ENCODE measurements around the gene HOTAIR. TPM values are rescaled to one million over a fixed set of nuclear protein-coding genes. Genes with fewer than 3 reads are reported as not detected.

Gene HOTAIR
- polyA plus RNA-seq, 1 donor: 0.04 TPM

DNA sequence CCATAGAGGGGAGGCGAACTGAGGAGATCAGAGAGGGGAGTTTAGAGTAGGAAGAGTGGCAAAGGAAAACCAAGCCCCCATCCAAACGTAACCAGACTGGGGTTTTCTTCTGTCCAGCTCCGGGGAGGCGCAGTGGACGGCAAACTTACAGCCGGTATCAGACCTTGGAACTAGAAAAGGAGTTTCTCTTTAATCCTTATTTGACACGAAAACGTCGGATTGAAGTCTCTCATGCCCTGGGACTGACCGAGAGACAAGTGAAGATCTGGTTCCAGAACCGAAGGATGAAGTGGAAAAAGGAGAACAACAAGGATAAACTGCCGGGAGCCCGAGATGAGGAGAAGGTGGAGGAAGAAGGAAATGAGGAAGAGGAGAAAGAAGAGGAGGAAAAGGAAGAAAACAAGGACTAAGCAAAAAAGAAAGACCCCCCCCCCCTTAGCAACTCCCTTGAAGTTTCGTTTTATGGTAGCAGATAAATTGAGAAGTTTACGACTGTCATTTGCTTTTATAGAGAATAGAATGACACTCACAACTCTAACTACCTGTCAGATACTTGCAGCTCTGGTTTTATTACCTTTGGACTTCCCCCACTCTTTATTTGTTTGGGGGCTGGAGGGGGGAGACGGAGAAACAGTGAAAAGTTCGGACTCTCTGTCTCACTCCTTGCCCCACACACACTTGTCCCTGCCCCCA is 36.4 kb upstream of the HOTAIR start:
- DNase-seq: peak in 1 of 2 donors; percentile 41
- H3K4me3 ChIP-seq (ENCODE audit: low read length): peak overlapping the region; percentile 14
- peaks cover 53% of the 10 kb centered on the region for H3K4me1 ChIP-seq (ENCODE audit: control insufficient read depth, insufficient read depth, low read length)
- H3K27ac ChIP-seq (ENCODE audit: low read length): peak overlapping the region; percentile 48
- peaks cover 88% of the 10 kb centered on the region for H3K27me3 ChIP-seq (ENCODE audit: control insufficient read depth, insufficient read depth, low read length)
- no peaks in the 10 kb centered on the region for H3K36me3 ChIP-seq (ENCODE audit: control insufficient read depth, insufficient read depth, low read length)
- H3K9me3 ChIP-seq (ENCODE audit: control insufficient read depth, low read depth, low read length): peaks cover 9% of the 10 kb centered on the region
- WGBS (ENCODE audit: insufficient coverage, low lambda C conversion rate): 12% methylated on average over 5 of the region's 17 CpGs

DNA sequence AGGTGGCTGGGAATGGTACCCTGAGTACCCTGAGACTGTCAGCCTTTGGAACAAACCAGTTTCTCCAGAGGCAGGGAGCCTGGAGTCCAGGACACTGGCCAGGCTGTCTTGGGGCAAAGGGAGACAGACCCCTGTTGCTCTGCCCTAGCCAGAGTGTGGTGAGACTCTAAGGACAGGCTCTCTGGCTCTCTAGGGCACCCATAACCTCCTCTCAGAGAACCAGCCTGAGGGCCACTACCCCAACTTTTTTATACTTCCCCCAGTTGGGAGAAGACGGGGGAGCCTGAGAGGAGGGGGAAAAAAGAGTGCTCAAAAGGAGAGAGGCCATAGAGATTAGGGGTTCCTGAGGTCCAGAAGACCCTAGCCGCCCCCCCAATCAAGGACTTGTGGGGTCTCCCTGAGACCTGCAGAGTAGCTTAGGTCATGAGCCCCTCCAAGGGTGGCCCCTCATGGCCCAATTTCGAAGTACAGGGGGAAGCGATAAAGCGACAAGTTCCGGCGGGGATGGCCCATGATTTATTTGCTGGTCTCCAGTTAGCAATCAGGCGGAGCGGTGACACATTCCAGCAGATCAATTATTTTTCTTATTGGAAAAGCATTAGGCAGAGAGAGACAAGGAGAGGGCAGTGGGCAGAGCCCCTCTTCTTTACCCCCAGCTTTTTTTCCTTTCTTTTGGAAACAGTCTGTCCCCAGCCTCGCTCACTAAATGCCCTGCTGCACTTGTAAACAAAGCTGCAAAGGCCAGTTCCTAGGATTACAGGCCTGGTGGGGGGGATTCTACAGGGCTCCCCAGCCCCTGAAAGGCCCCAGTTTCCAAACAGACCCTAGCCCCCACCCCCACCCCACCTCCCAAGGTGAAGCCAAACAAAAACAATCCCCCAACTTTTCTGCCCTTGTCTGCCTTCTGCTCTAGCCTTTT is 35.6 kb upstream of the HOTAIR start:
- H3K4me3 ChIP-seq (ENCODE audit: low read length): peak overlapping the region; percentile 55
- H3K27me3 ChIP-seq (ENCODE audit: control insufficient read depth, insufficient read depth, low read length): peaks cover 88% of the 10 kb centered on the region
- peak overlapping the region; percentile 48 for H3K27ac ChIP-seq (ENCODE audit: low read length)
- peaks cover 57% of the 10 kb centered on the region for H3K4me1 ChIP-seq (ENCODE audit: control insufficient read depth, insufficient read depth, low read length)
- DNase-seq: no peak
- no peaks in the 10 kb centered on the region for H3K36me3 ChIP-seq (ENCODE audit: control insufficient read depth, insufficient read depth, low read length)
- WGBS (ENCODE audit: insufficient coverage, low lambda C conversion rate): 20% methylated on average over 1 of the region's 10 CpGs
- H3K9me3 ChIP-seq (ENCODE audit: control insufficient read depth, low read depth, low read length): peaks cover 9% of the 10 kb centered on the region

DNA sequence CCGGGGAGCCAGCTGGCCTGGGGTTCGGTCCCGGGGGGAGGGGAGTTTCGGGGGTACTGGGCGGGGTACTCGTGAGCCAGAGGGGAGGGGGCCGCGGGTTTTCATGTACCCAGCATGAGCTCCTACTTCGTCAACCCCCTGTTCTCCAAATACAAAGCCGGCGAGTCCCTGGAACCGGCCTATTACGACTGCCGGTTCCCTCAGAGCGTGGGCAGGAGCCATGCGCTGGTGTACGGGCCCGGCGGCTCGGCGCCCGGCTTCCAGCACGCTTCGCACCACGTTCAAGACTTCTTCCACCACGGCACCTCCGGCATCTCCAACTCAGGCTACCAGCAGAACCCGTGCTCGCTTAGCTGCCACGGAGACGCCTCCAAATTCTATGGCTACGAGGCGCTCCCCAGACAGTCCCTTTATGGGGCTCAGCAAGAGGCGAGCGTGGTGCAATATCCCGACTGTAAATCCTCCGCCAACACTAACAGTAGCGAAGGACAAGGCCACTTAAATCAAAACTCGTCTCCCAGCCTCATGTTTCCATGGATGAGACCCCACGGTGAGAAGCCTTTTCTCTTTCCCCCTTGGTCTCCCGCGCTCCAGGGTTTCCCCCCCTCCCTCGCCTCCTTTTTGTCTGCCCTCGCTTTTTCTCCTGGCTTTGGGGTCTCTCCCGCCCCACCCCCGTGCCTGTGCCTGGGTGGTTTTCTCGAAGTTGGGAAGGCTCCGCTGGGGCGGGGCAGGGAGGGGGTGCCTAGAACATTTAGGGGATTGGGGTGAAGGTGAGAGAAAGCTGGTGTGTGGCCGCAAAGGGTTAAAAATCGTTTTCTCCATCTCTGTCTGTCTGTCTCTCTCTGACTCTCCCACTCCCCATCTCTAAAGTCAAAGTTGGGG is 34.7 kb upstream of the HOTAIR start:
- no peaks in the 10 kb centered on the region for H3K36me3 ChIP-seq (ENCODE audit: control insufficient read depth, insufficient read depth, low read length)

DNA sequence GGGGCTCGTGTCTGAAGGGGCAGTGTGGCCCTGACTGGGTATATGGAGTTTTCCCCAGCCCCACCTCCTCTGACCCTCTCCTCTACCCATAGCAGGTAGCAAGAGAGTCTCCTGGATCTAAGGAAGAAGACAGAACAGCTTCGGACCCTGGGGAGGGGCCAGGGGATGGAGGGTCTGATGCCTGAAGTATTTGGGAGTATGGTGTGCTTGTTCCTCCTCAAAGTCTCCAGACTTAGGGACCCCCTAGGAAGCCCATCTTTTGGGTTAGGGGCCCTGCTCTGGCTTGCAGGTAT is 33.5 kb upstream of the HOTAIR start:
- Histone ChIP-seq H3K4me1 (ENCODE audit: control insufficient read depth, insufficient read depth, low read length) (peaks cover 56% of the 10 kb centered on the region), H3K4me3 (ENCODE audit: low read length) (no peak overlapping the region), H3K9me3 (ENCODE audit: control insufficient read depth, low read depth, low read length) (peaks cover 9% of the 10 kb centered on the region), H3K27ac (ENCODE audit: low read length) (no peak overlapping the region), H3K36me3 (ENCODE audit: control insufficient read depth, insufficient read depth, low read length) (no peaks in the 10 kb centered on the region), H3K27me3 (ENCODE audit: control insufficient read depth, insufficient read depth, low read length) (peaks cover 90% of the 10 kb centered on the region)
- no peak for DNase-seq
- no CpG with 5 or more reads among the region's 2 CpGs for WGBS (ENCODE audit: insufficient coverage, low lambda C conversion rate)

More for the DNA sequence above, 34.7 kb upstream of the HOTAIR start:
- DNase-seq: peak in 1 of 2 donors; percentile 49
- Histone ChIP-seq H3K4me3 (ENCODE audit: low read length) (peak overlapping the region; percentile 55), H3K27ac (ENCODE audit: low read length) (peak overlapping the region; percentile 48), H3K27me3 (ENCODE audit: control insufficient read depth, insufficient read depth, low read length) (peaks cover 88% of the 10 kb centered on the region), H3K9me3 (ENCODE audit: control insufficient read depth, low read depth, low read length) (peaks cover 10% of the 10 kb centered on the region), H3K4me1 (ENCODE audit: control insufficient read depth, insufficient read depth, low read length) (peaks cover 56% of the 10 kb centered on the region)
- no CpG with 5 or more reads among the region's 51 CpGs for WGBS (ENCODE audit: insufficient coverage, low lambda C conversion rate)

DNA sequence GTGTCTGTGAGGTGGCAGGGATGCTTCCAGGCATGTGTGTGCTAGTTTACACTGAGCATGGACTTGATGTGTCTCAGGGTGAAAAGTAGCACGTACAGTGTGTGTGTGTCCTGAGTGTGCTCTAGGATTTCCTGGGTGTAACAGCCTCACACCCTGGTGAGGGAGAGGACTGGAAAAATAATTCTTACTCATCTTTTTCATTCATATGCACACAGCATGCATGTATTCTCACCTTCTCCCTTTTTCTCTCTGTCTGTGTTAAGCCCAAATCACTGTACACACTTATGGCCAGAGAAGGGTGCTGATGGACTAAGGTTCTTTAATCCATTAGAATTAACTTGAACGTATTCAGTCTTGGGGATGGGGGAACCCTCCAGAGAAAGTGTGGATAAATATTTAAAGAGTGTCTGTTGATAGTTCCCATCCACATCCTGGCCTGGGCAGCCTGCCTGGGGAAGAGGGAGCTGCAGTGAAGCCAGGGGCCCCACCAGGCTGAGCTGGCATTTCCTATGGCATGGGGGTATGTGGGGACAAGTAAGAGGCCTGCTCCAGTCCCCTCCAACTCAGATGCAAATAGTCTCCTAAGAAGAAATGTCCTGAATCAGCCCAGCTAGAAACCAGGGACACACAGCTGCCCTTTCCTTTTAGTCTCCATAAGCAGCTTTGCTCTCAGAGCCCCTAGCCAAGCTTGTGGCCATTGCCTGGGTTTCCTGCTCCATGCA is 32.9 kb upstream of the HOTAIR start:
- Histone ChIP-seq H3K9me3 (ENCODE audit: control insufficient read depth, low read depth, low read length) (peaks cover 9% of the 10 kb centered on the region), H3K4me3 (ENCODE audit: low read length) (no peak overlapping the region), H3K27ac (ENCODE audit: low read length) (no peak overlapping the region), H3K27me3 (ENCODE audit: control insufficient read depth, insufficient read depth, low read length) (peaks cover 90% of the 10 kb centered on the region), H3K4me1 (ENCODE audit: control insufficient read depth, insufficient read depth, low read length) (peaks cover 56% of the 10 kb centered on the region), H3K36me3 (ENCODE audit: control insufficient read depth, insufficient read depth, low read length) (no peaks in the 10 kb centered on the region)
- no CpG with 5 or more reads among the region's 2 CpGs for WGBS (ENCODE audit: insufficient coverage, low lambda C conversion rate)
- no peak for DNase-seq

DNA sequence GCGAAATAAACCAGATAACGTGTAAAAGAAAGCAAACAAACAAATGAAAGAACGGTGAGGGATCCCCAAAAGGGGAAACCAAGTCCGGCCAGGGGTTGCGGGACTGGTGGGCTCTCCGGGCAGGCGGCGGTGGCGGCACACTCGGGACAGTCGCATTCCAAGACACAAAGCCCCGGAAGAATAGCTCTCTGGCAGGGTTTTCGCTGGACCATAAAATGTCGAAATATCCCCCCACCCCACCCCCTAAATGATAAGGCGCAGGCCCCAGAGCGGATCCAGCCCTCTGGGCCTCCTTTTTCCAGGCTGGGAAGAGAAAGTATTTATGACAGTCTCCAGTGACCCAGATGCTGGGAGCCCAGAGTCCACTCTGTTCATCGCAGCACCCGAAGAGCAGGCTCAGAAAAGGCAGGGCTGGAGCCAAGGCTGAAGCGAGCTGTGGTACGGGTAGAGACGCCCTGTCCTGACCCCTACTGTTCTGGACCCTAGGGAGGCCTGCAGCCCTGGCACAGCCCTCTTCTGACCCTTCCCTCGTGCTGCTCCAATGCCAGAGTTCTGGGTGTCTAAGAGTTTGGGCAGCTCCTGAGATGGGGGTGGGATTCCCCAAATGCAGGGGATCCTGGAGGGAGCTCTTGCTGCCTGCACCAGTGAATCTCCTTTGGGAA is 31.9 kb upstream of the HOTAIR start:
- Histone ChIP-seq H3K4me3 (ENCODE audit: low read length) (peak overlapping the region; percentile 41), H3K9me3 (ENCODE audit: control insufficient read depth, low read depth, low read length) (peaks cover 9% of the 10 kb centered on the region), H3K4me1 (ENCODE audit: control insufficient read depth, insufficient read depth, low read length) (peaks cover 56% of the 10 kb centered on the region), H3K27ac (ENCODE audit: low read length) (no peak overlapping the region), H3K36me3 (ENCODE audit: control insufficient read depth, insufficient read depth, low read length) (no peaks in the 10 kb centered on the region), H3K27me3 (ENCODE audit: control insufficient read depth, insufficient read depth, low read length) (peaks cover 94% of the 10 kb centered on the region)
- no CpG with 5 or more reads among the region's 22 CpGs for WGBS (ENCODE audit: insufficient coverage, low lambda C conversion rate)
- DNase-seq: peak in 1 of 2 donors; percentile 77

DNA sequence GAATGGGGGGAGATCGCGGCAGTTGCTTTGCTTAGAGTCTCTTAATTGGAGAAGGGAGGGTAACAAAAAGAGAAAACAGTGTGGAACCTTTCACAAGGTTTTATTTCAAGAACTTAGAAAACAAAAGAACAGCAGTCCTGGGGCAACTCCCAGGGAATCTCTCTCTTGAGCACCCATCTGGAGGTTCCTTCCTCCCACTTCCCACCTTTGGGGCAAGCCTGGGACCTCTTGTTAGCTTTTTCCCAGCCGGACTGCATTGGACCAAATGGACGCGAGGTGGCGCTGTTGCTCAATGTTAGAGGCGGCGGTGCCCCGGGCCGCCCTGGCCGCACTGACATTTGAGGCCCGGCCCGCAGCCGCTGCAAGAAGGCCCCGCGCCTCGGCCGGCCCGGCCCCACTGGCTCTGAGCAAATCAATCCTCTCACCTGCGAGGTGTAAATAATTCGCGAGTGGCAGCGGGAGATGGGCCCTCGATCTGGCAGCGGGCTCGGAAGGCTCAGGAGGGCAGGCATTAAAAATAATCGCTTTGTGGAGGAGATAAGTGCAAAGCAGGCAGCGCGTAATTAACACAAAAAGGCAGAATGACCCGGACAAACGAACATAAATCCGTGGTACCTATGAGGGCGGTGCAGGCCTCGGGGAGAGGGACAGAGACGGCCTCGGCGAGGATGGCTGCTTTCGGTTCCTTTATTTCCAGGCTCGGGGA is 31.3 kb upstream of the HOTAIR start:
- Histone ChIP-seq H3K4me3 (ENCODE audit: low read length) (peak overlapping the region; percentile 41), H3K27ac (ENCODE audit: low read length) (no peak overlapping the region), H3K36me3 (ENCODE audit: control insufficient read depth, insufficient read depth, low read length) (no peaks in the 10 kb centered on the region), H3K9me3 (ENCODE audit: control insufficient read depth, low read depth, low read length) (peaks cover 9% of the 10 kb centered on the region), H3K4me1 (ENCODE audit: control insufficient read depth, insufficient read depth, low read length) (peaks cover 50% of the 10 kb centered on the region), H3K27me3 (ENCODE audit: control insufficient read depth, insufficient read depth, low read length) (peaks cover 95% of the 10 kb centered on the region)
- DNase-seq: peak; percentile 73 to 79
- WGBS (ENCODE audit: insufficient coverage, low lambda C conversion rate): 10% methylated on average over 8 of the region's 39 CpGs

DNA sequence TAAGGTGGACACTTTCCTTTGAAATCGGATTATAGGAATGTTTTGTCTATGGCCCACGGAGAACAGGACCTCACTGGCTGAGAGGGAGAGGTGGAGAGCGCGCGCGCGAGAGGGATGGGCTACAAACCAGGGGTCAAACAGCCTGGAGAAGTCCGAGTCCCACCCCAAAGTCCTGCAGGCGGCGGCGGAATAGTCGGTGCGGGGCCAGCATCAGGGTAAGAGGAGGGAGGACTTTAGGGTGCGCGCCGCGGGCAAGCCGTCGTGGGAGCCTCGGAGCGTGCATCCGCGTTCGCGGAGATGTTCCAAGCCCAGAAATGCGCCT is 30.7 kb upstream of the HOTAIR start:
- DNase-seq: no peak
- Histone ChIP-seq H3K4me1 (ENCODE audit: control insufficient read depth, insufficient read depth, low read length) (peaks cover 46% of the 10 kb centered on the region), H3K36me3 (ENCODE audit: control insufficient read depth, insufficient read depth, low read length) (no peaks in the 10 kb centered on the region), H3K27ac (ENCODE audit: low read length) (no peak overlapping the region), H3K9me3 (ENCODE audit: control insufficient read depth, low read depth, low read length) (peaks cover 11% of the 10 kb centered on the region), H3K4me3 (ENCODE audit: low read length) (peak overlapping the region; percentile 12), H3K27me3 (ENCODE audit: control insufficient read depth, insufficient read depth, low read length) (peaks cover 95% of the 10 kb centered on the region)
- WGBS (ENCODE audit: insufficient coverage, low lambda C conversion rate): no CpG with 5 or more reads among the region's 26 CpGs

DNA sequence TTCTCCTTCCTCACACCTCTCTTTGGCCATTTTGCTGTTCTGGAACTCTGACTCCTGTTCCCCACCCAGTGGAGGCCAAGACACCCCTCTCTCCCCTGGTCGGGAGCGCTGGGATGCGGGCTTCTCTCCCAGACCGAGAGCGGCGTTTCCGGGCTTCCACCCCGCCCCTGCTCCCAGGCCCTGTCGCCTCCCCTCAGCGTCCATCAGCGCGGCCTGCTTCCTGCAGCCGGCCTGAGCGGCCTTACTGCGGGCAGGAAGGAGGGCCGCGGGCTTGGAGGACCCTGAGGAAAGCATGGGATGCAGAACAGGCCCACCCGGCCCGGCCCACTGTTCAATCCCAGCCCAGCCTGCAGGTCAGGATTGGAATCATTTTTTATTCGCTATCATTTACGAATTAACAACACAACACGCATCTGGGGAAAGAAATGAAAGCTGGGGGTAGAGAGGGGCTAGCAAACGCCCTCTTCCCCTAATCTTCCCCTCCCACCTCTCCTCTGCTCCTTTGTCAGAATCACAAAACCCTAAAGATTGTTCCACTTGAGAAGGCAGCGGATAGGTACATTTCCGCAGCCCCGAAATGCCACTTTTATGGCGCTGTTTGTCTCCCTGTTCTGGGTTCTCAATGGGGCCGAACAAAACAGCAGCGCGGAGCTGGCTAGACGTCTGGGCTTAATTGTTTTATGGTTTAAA is 30.2 kb upstream of the HOTAIR start:
- Histone ChIP-seq H3K27ac (ENCODE audit: low read length) (no peak overlapping the region), H3K27me3 (ENCODE audit: control insufficient read depth, insufficient read depth, low read length) (peaks cover 95% of the 10 kb centered on the region), H3K9me3 (ENCODE audit: control insufficient read depth, low read depth, low read length) (peaks cover 11% of the 10 kb centered on the region), H3K36me3 (ENCODE audit: control insufficient read depth, insufficient read depth, low read length) (no peaks in the 10 kb centered on the region), H3K4me1 (ENCODE audit: control insufficient read depth, insufficient read depth, low read length) (peaks cover 42% of the 10 kb centered on the region), H3K4me3 (ENCODE audit: low read length) (peak overlapping the region; percentile 12)
- DNase-seq: no peak
- no CpG with 5 or more reads among the region's 31 CpGs for WGBS (ENCODE audit: insufficient coverage, low lambda C conversion rate)

Measured in large intestine (tissue), 3 donors.